ENCODE results near the gene CAB39L. TPM values are rescaled to one million over a fixed set of nuclear protein-coding genes. Genes with fewer than 3 reads are reported as not detected.

Gene CAB39L
- total RNA-seq, 4 donors from 2014 or later = 23.3 to 41.0 (median 31.0) TPM

GRCh38 chr13:49457221-49457620, 13.4 kb upstream of the CAB39L start:
- no peak overlapping the region for H3K27ac ChIP-seq
- H3K4me3 ChIP-seq (replicated peaks in 1 of 3) = no peak overlapping the region
- DNase-seq = no peak
- no peaks in the 10 kb centered on the region for H3K27me3 ChIP-seq
- TF ChIP-seq POLR2A (IDR thresholded peaks at IDR 0.05) (no peak), CTCF (IDR thresholded peaks at IDR 0.05) (no peak)
- peaks cover 0 to 6% of the 10 kb centered on the region in 2 donors for H3K36me3 ChIP-seq
- peaks cover 7 to 22% of the 10 kb centered on the region in 2 donors for H3K4me1 ChIP-seq
- H3K9me3 ChIP-seq = no peaks in the 10 kb centered on the region
- intact Hi-C loops (cut with DNase I) = loop anchor here (10.0 kb wide), 1 partner anchor 128 kb away; the partner anchor contains the start of gene RCBTB1
- 89 to 90% methylated on average over 7 of the region's 7 CpGs for WGBS, 2 donors

GRCh38 chr13:49456156-49456555, 12.3 kb upstream of the CAB39L start:
- TF ChIP-seq POLR2A (IDR thresholded peaks at IDR 0.05) = no peak
- TF ChIP-seq CTCF (IDR thresholded peaks at IDR 0.05) = no peak
- Histone ChIP-seq H3K4me1 (peaks cover 7 to 22% of the 10 kb centered on the region in 2 donors), H3K4me3 (replicated peaks in 1 of 3) (no peak overlapping the region), H3K27me3 (no peaks in the 10 kb centered on the region), H3K9me3 (no peaks in the 10 kb centered on the region), H3K27ac (no peak overlapping the region), H3K36me3 (no peaks in the 10 kb centered on the region)
- intact Hi-C loops (cut with DNase I) = loop anchor here (10.0 kb wide), 1 partner anchor 129 kb away; the partner anchor contains the start of gene RCBTB1
- DNase-seq = no peak
- WGBS, 2 donors = 94 to 95% methylated on average over 1 of the region's 1 CpG

- no peak overlapping the region for H3K27ac ChIP-seq
- H3K27me3 ChIP-seq = no peaks in the 10 kb centered on the region
- H3K36me3 ChIP-seq = no peaks in the 10 kb centered on the region
- DNase-seq = no peak
- TF ChIP-seq CTCF (IDR thresholded peaks at IDR 0.05) (no peak), POLR2A (IDR thresholded peaks at IDR 0.05) (no peak)
- no peaks in the 10 kb centered on the region for H3K9me3 ChIP-seq
- H3K4me3 ChIP-seq (replicated peaks in 1 of 3) = no peak overlapping the region
- peaks cover 7 to 22% of the 10 kb centered on the region in 2 donors for H3K4me1 ChIP-seq
- intact Hi-C loops (cut with DNase I) = loop anchor here (10.0 kb wide), 1 partner anchor 130 kb away; the partner anchor contains the start of gene RCBTB1
Observed at GRCh38 chr13:49455007-49455398, 11.1 kb upstream of the CAB39L start.

- WGBS, 2 donors = 75 to 76% methylated on average over 4 of the region's 4 CpGs
- Histone ChIP-seq H3K4me1 (peaks cover 7 to 22% of the 10 kb centered on the region in 2 donors), H3K4me3 (replicated peaks in 1 of 3) (no peak overlapping the region), H3K27ac (no peak overlapping the region), H3K27me3 (no peaks in the 10 kb centered on the region), H3K36me3 (no peaks in the 10 kb centered on the region), H3K9me3 (no peaks in the 10 kb centered on the region)
- DNase-seq = no peak
- no peak for TF ChIP-seq CTCF (IDR thresholded peaks at IDR 0.05)
- intact Hi-C loops (cut with DNase I) = loop anchor here (10.0 kb wide), 1 partner anchor 130 kb away; the partner anchor contains the start of gene RCBTB1
Observed at GRCh38 chr13:49454388-49455006, 10.6 kb upstream of the CAB39L start.

- Histone ChIP-seq H3K27me3 (no peaks in the 10 kb centered on the region), H3K4me3 (replicated peaks in 1 of 3) (no peak overlapping the region), H3K36me3 (no peaks in the 10 kb centered on the region), H3K27ac (no peak overlapping the region), H3K4me1 (peaks cover 7 to 22% of the 10 kb centered on the region in 2 donors), H3K9me3 (no peaks in the 10 kb centered on the region)
- intact Hi-C loops (cut with DNase I) = loop anchor here (10.0 kb wide), 1 partner anchor 131 kb away; the partner anchor contains the start of gene RCBTB1
- DNase-seq = no peak
- no peak for TF ChIP-seq CTCF (IDR thresholded peaks at IDR 0.05)
- TF ChIP-seq POLR2A (IDR thresholded peaks at IDR 0.05) = no peak
- WGBS, 2 donors = 98% methylated on average over 7 of the region's 7 CpGs
Observed at GRCh38 chr13:49453465-49453864, 9.6 kb upstream of the CAB39L start.
